NT2/D1 (cell line): ENCODE results near the gene PINK1.

Source experiments
- DNase-seq: peaks from one replicate; pipeline ENCODE4 v3.0.0-alpha.2; 2011; ENCODE audit warnings: low read depth, low spot score
- H3K27me3 ChIP-seq: 2 replicates; pipeline ENCODE4 v1.6.0; 2011; ENCODE audit warnings: mild to moderate bottlenecking; ENCODE audit not compliant: insufficient read length, insufficient read depth
- H3K36me3 ChIP-seq: 2 replicates; pipeline ENCODE4 v1.6.1; 2011; ENCODE audit warnings: mild to moderate bottlenecking, low read length, mixed read lengths; ENCODE audit not compliant: insufficient read depth, insufficient read length
- H3K4me1 ChIP-seq: 2 replicates; pipeline ENCODE4 v1.5.1; 2011; ENCODE audit not compliant: insufficient read depth, insufficient read length
- H3K4me3 ChIP-seq: 2 replicates; pipeline ENCODE4 v1.5.1; 2011; ENCODE audit warnings: low read depth; ENCODE audit not compliant: insufficient read length
- H3K9ac ChIP-seq: 2 replicates; pipeline ENCODE4 v1.6.0; 2011; ENCODE audit warnings: low read depth; ENCODE audit not compliant: insufficient read length
- H3K9me3 ChIP-seq: 2 replicates; pipeline ENCODE4 v1.5.1; 2011; ENCODE audit warnings: mild to moderate bottlenecking, low read length; ENCODE audit not compliant: insufficient read depth
- SUZ12 ChIP-seq: IDR thresholded peaks from 2 replicates; pipeline ENCODE4 v1.6.1; 2011; ENCODE audit not compliant: insufficient read length, insufficient read depth; ENCODE audit errors: extremely low read depth
- YY1 ChIP-seq: IDR thresholded peaks from 2 replicates; pipeline ENCODE4 v1.6.1; 2011; ENCODE audit not compliant: insufficient read length, insufficient read depth
- ZNF274 ChIP-seq: IDR thresholded peaks from 2 replicates; pipeline ENCODE4 v1.6.1; 2011; ENCODE audit warnings: mild to moderate bottlenecking, low read depth, low read length

The PINK1 gene

DNA sequence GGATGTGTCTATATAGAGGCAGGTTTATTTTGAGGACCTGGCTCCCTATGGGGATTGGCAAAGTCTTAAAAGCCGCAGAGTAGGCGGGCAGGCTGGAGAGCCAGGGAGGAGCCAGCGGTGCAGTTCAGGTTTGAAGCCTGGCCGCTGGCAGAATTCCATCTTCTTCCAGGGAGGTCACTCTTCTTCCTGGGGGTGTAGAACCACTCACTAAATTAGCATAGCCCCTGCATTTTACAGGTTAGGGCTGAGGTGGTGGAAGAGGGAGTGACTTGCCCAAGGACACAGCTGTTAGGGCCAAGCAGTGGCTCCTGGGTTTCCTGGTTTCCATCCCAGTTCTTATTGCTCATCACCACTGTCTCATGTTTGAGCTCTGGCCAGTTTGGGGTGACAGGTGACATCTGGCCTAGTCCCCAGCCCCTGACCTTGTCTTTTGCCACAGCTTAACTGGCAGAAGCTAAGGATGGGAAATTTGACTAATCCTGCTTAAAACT is 1.4 kb downstream of the PINK1 start:
- H3K4me3 ChIP-seq: peak overlapping the region; percentile 67
- TF ChIP-seq ZNF274 (no peak), SUZ12 (no peak), YY1 (no peak)
- no peak for DNase-seq
- H3K9me3 ChIP-seq: no peaks in the 10 kb centered on the region
- H3K4me1 ChIP-seq: peaks cover 5% of the 10 kb centered on the region
- H3K27me3 ChIP-seq: no peaks in the 10 kb centered on the region
- no peak overlapping the region for H3K9ac ChIP-seq
- H3K36me3 ChIP-seq: peaks cover 17% of the 10 kb centered on the region

DNA sequence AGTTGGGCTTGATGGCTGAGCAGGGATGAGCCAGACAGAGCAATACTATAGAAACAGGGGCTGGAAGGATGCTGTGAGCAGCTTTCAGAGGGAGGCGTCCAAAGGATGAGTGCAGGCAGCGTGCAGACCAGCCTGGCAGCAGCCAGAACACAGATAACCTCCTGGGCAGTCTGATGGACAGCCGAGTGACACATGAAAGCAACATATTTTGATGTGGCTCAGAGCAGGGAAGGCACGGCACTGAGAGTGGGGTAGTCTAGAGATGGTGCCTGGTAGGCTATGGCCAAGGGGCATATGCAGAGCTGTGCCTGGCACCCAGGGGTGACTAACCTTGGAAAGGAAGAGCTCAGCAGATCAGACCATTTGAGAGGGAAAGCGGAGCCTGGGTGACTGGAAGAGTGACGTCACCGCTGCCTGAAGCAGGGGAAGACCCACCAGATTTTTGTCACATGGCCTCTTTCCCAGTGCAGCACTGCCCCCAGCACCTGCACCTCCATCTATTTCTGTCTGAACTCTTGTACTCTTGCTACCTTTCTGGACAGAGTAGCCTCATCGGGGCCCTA is 3.6 kb downstream of the PINK1 start:
- no peak overlapping the region for H3K9ac ChIP-seq
- peaks cover 12% of the 10 kb centered on the region for H3K4me1 ChIP-seq
- TF ChIP-seq YY1 (no peak), SUZ12 (no peak), ZNF274 (no peak)
- H3K9me3 ChIP-seq: no peaks in the 10 kb centered on the region
- DNase-seq: no peak
- H3K4me3 ChIP-seq: no peak overlapping the region
- no peaks in the 10 kb centered on the region for H3K27me3 ChIP-seq
- peaks cover 19% of the 10 kb centered on the region for H3K36me3 ChIP-seq

DNA sequence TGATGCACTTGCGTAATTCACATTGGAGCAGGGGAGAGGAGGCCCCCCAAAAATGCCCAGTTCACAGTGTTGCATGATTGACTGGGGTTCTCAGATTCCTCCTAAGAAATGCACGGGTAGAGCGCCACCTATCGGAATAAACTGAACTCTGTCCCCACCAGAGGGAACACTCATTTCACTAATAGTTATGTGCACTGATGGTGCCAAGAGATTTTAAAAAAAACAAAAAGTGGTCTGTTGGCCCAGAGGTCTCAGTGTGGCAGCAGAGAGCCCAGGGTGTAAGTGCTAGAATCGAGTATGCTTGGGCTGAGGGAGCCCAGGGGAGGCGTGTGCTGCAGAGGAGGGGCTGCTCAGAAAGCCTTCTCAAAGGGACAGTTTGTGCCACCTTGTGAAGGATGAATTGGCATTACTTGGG is 6.9 kb downstream of the PINK1 start:
- DNase-seq: no peak
- TF ChIP-seq SUZ12: no peak
- TF ChIP-seq ZNF274: no peak
- TF ChIP-seq YY1: no peak
- Histone ChIP-seq H3K27me3 (no peaks in the 10 kb centered on the region), H3K9ac (no peak overlapping the region), H3K9me3 (no peaks in the 10 kb centered on the region), H3K4me1 (peaks cover 15% of the 10 kb centered on the region), H3K36me3 (peaks cover 28% of the 10 kb centered on the region), H3K4me3 (no peak overlapping the region)

DNA sequence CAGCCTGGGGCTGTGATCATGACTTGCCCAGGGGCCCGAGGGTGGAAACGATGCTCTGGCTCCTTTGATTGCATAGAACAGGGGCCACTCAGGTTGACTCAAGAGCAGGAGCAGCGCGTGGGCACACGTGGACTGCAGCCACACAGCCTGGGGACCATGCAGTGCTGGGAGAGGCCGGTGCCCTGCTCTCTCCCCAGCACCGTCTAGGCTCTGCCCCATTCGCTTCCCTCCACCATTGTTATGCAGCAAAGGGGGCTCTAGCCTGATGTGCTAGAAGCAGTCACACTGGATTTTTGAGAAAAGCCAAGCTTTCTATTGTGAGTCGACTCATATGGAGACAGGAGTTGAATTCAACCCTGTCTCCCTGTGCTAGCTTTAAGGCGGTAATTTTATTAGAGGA is 8.7 kb downstream of the PINK1 start:
- no peak for DNase-seq
- TF ChIP-seq SUZ12 (no peak), ZNF274 (no peak), YY1 (no peak)
- no peaks in the 10 kb centered on the region for H3K9me3 ChIP-seq
- H3K4me1 ChIP-seq: peaks cover 11% of the 10 kb centered on the region
- no peak overlapping the region for H3K4me3 ChIP-seq
- no peak overlapping the region for H3K9ac ChIP-seq
- H3K36me3 ChIP-seq: peaks cover 32% of the 10 kb centered on the region
- no peaks in the 10 kb centered on the region for H3K27me3 ChIP-seq

DNA sequence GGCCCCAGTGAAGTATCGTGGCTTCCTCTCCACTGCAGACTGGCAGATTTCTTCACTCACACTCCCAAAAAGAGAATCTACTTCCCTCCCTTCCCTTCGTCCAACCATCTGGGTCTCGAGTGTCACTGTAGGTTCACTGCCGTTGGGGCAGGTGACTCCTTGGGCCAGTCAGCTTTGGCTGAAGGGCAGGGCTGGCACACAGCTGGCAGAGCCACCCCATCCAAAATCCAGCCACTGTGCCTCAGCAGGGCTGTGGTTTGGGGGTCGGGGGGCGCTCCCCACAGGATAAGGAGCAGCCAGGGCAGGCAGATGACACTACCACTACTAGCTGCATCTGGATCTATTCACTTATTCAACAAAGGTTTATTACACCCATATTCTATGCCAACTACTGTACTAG is 9.8 kb downstream of the PINK1 start:
- no peak overlapping the region for H3K9ac ChIP-seq
- H3K4me3 ChIP-seq: no peak overlapping the region
- TF ChIP-seq SUZ12 (no peak), ZNF274 (no peak), YY1 (no peak)
- no peaks in the 10 kb centered on the region for H3K9me3 ChIP-seq
- no peak for DNase-seq
- H3K36me3 ChIP-seq: peaks cover 23% of the 10 kb centered on the region
- H3K27me3 ChIP-seq: no peaks in the 10 kb centered on the region
- H3K4me1 ChIP-seq: peaks cover 10% of the 10 kb centered on the region

DNA sequence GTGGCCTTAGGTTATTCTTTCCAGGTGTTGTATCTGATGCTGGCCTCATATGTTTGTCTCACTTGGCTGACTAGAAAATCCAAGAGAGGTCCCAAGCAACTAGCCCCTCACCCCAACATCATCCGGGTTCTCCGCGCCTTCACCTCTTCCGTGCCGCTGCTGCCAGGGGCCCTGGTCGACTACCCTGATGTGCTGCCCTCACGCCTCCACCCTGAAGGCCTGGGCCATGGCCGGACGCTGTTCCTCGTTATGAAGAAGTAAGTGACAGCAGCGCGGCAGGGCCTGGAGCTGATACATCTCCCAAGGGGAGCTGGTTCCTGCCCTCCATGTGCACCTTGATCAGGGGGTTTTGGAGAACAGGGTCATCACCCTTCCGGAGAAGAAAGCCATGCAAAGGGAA is 11.2 kb downstream of the PINK1 start:
- peaks cover 29% of the 10 kb centered on the region for H3K36me3 ChIP-seq
- no peak overlapping the region for H3K4me3 ChIP-seq
- H3K9ac ChIP-seq: no peak overlapping the region
- no peaks in the 10 kb centered on the region for H3K9me3 ChIP-seq
- no peak for TF ChIP-seq YY1
- no peak for TF ChIP-seq ZNF274
- TF ChIP-seq SUZ12: no peak
- no peak for DNase-seq
- H3K27me3 ChIP-seq: no peaks in the 10 kb centered on the region
- peaks cover 10% of the 10 kb centered on the region for H3K4me1 ChIP-seq

DNA sequence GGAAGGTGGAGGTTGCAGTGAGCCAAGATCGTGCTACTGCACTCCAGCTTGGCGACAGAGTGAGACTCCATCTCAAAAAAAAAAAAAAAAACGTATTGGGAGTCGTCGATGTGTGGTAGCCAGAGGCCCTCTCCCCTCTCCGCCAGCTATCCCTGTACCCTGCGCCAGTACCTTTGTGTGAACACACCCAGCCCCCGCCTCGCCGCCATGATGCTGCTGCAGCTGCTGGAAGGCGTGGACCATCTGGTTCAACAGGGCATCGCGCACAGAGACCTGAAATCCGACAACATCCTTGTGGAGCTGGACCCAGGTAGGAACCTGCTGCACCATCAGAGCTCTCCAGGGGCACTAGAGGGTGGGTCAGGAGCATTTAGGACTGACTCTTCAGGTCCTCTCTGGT is 12.2 kb downstream of the PINK1 start:
- no peak overlapping the region for H3K4me3 ChIP-seq
- no peaks in the 10 kb centered on the region for H3K27me3 ChIP-seq
- no peak for TF ChIP-seq YY1
- DNase-seq: no peak
- H3K36me3 ChIP-seq: peaks cover 35% of the 10 kb centered on the region
- H3K4me1 ChIP-seq: peaks cover 9% of the 10 kb centered on the region
- no peaks in the 10 kb centered on the region for H3K9me3 ChIP-seq
- no peak overlapping the region for H3K9ac ChIP-seq
